ENCODE measurements around the gene SH3D21. TPM values are rescaled to one million over a fixed set of nuclear protein-coding genes. Genes with fewer than 3 reads are reported as not detected.
A peak's percentile ranks its signal among the peaks of the same experiment; 100 is the strongest.

Gene SH3D21
- total RNA-seq (2021; fragmentation: NEBNext Ultra II Directional; extraction: Animal tissue kit (Norgen Biotek cat#: 25700)) (8.6 and 9.8 TPM in 2 replicates), polyA plus RNA-seq (2011; rRNA removed) (3.4 and 5.1 TPM in 2 replicates), polyA minus RNA-seq (2011; rRNA and poly(A)+ RNA removed) (4.2 TPM in 2 replicates)
- polyA plus RNA-seq (2011; cell fraction: cytosol; rRNA removed), result 5.9 TPM
- 37.3 TPM for polyA plus RNA-seq (2011; cell fraction: nucleus; rRNA removed)
- polyA plus RNA-seq (2012, experiment 1 of 2), result 9.1 to 11.5 TPM (median 10.7 TPM) in 4 replicates
- polyA plus RNA-seq (2012, experiment 2 of 2), result 6.0 TPM
- 7.1 TPM for polyA plus RNA-seq (2013, experiment 1 of 2)
- 5.3 TPM for polyA plus RNA-seq (2013, experiment 2 of 2)
- 4.1 TPM for polyA minus RNA-seq (2011; cell fraction: cytosol; rRNA and poly(A)+ RNA removed)
- 13.3 TPM for polyA minus RNA-seq (2011; cell fraction: nucleus; rRNA and poly(A)+ RNA removed)
- long read RNA-seq, experiment 1, partial matches to known transcripts, result 0 of 1 reads
- long read RNA-seq, experiment 1, other reads (novel, unspliced or antisense), result 1 of 1 reads
- long read RNA-seq, experiment 2, partial matches to known transcripts, result 1 of 2 reads
- long read RNA-seq, experiment 2, other reads (novel, unspliced or antisense), result 1 of 2 reads

DNA sequence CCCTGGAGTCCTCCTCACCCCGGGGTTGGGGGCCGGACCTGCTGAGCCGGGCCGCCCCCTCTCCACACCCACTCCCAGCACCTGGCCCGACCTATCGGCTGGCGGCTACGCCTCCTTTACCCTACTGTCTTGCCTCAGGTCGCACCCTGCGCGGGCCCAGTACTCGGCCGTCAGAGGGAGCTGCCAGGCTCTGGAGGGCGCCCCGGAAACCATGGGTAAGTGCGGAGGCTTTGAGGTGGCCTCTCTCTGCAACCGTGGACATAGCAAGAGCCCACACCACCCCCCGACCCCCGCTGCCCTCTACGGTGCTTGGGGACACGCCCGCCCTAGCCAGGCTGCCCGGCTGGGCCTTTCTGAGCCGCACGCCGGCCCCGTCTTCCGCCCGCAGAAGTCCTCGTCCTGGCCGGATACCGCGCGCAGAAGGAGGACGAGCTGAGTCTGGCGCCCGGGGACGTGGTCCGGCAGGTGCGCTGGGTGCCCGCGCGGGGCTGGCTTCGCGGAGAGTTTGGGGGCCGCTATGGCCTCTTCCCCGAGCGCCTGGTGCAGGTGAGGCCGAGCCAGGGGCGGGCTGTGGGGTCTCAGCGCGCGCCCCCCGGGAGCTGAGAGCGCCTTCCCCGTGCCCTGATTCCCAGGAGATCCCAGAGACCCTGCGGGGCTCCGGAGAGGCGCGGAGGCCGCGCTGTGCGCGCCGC is at the start of gene SH3D21:
Gene SH3D21, plus strand, starts transcription at position 159 of the 692 bp plus-strand sequence. Its CDS starts 53 bp downstream, at position 212.
- H3K79me1 ChIP-seq (ENCODE audit: low read depth, low read length), result no peaks in the 10 kb centered on the region; the same call in 1 of the 2 replicates
- no peak within 1 kb of the TSS for H3K14ac ChIP-seq (ENCODE audit: insufficient read length)
- no peak within 1 kb of the TSS for H4K91ac ChIP-seq (replicated peaks; ENCODE audit: insufficient read length, low read length)
- FAIRE-seq (no peak), DNase-seq (ENCODE audit: low read depth in 1 of 2, low spot score in 2 of 2) (peak; percentile 65 to 84)
- H2BK12ac ChIP-seq (ENCODE audit: low read depth, low read length), result no peak within 1 kb of the TSS; the same call in 1 of the 2 replicates
- peak within 1 kb of the TSS; percentile 75 for H4K5ac ChIP-seq (ENCODE audit: insufficient read length, low read depth, low read length)
- WGBS, 2 experiments (ENCODE audit: extremely low coverage in 1 of 2, insufficient coverage in 1 of 2, insufficient read length in 1 of 2, insufficient replicate concordance in 2 of 2, low coverage in 1 of 2, low lambda C conversion rate in 2 of 2, missing lambda C conversion rate in 1 of 2), result 1% methylated on average over 50 of the region's 65 CpGs; no CpG with 5 or more reads in 1 of the 2 experiments
- no peak within 1 kb of the TSS for H2BK120ac ChIP-seq (replicated peaks; ENCODE audit: low read depth, low read length)
- H3K23ac ChIP-seq (ENCODE audit: insufficient read length), result no peak within 1 kb of the TSS
- peaks cover 0 to 10% of the 10 kb centered on the region in 2 experiments for H4K20me1 ChIP-seq (replicated peaks in 1 of 2; ENCODE audit: control insufficient read depth in 1 of 2, insufficient read depth in 2 of 2, low read length in 2 of 2)
- no peaks in the 10 kb centered on the region for H3K9me3 ChIP-seq (ENCODE audit: insufficient read depth in 2 of 2, low read depth in 1 of 2, low read length in 1 of 2)
- CTCF ChIA-PET (ENCODE audit: partially characterized antibody), result interaction anchor here (0.5 to 2.8 kb wide), 16 partner anchors 8 to 959 kb away, joined by 3 to 12 read pairs (median 4); partner anchors contain the start of gene TRAPPC3
- H2AFZ ChIP-seq (ENCODE audit: low read length), result no peak within 1 kb of the TSS
- H3K23me2 ChIP-seq (ENCODE audit: low read depth, low read length), result peaks cover 6% of the 10 kb centered on the region
- peak within 1 kb of the TSS in 3 of 4 experiments; percentile 51 to 66 (median 62); a peak in 5 of 7 replicates for H3K9ac ChIP-seq (replicated peaks in 1 of 4; ENCODE audit: extremely low read depth in 1 of 4, low read depth in 3 of 4, low read length in 3 of 4)
- H3K4me3 ChIP-seq (ENCODE audit: extremely low read depth in 1 of 4, insufficient read depth in 2 of 4, low read depth in 3 of 4, low read length in 4 of 4), result peak within 1 kb of the TSS; percentile 62 to 87 (median 72)
- H3K36me3 ChIP-seq (ENCODE audit: control insufficient read depth in 2 of 4, insufficient read depth in 4 of 4, low read length in 3 of 4), result peaks cover 11 to 28% (median 23%) of the 10 kb centered on the region in 4 experiments
- peak within 1 kb of the TSS; percentile 65 to 76 for H3K4me2 ChIP-seq (ENCODE audit: insufficient read depth in 1 of 2, low read depth in 2 of 2, low read length in 2 of 2)
- peak within 1 kb of the TSS; percentile 60; the same call in 1 of the 2 replicates for H2BK5ac ChIP-seq (ENCODE audit: low read depth, low read length)
- 0 out of 2 replicates have a peak within 1 kb of the TSS, but pooled peaks have one; percentile 1 for H3K27ac ChIP-seq (ENCODE audit: low read depth, low read length)
- no peak within 1 kb of the TSS for H2BK20ac ChIP-seq (ENCODE audit: low read length)
- no peaks in the 10 kb centered on the region for H3K79me2 ChIP-seq (ENCODE audit: control insufficient read depth in 1 of 2, insufficient read depth in 2 of 2, low read length in 2 of 2)
- peak within 1 kb of the TSS; percentile 46 for H3K56ac ChIP-seq (replicated peaks; ENCODE audit: insufficient read length, low read depth, low read length)
- peak within 1 kb of the TSS; percentile 94 for H4K8ac ChIP-seq (ENCODE audit: extremely low read depth, insufficient read depth, low read length)
- POLR2A ChIA-PET (ENCODE audit: partially characterized antibody), result interaction anchor here (0.7 to 6.8 kb wide), 26 partner anchors 9 to 157 kb away, joined by 3 to 130 read pairs (median 4); partner anchors contain the start of genes EVA1B, LSM10, MAP7D1 and THRAP3
- no peak within 1 kb of the TSS for H3K4ac ChIP-seq (replicated peaks; ENCODE audit: insufficient read length, low read depth, low read length)
- H3K18ac ChIP-seq (ENCODE audit: extremely low read depth, low read length), result peak within 1 kb of the TSS; percentile 63; the same call in 1 of the 2 replicates
- no peak within 1 kb of the TSS for H2AK5ac ChIP-seq (ENCODE audit: low read depth, low read length)
- H3K27me3 ChIP-seq (replicated peaks in 1 of 4; ENCODE audit: control insufficient read depth in 3 of 4, extremely low read depth in 1 of 4, insufficient read depth in 3 of 4, low read length in 3 of 4), result no peaks in the 10 kb centered on the region
- peaks cover 0 to 9% (median 6%) of the 10 kb centered on the region in 4 experiments; a peak in 6 of 7 replicates for H3K4me1 ChIP-seq (replicated peaks in 1 of 4; ENCODE audit: control insufficient read depth in 3 of 4, insufficient read depth in 4 of 4, low read length in 3 of 4)
- no peak within 1 kb of the TSS for H2BK15ac ChIP-seq (ENCODE audit: low read length)
- TF ChIP-seq SRF (IDR thresholded peaks at IDR 0.05; ENCODE audit: low read depth, low read length) (no peak), SP4 (IDR thresholded peaks at IDR 0.05; ENCODE audit: low read length) (no peak; the same call in 1 of the 2 replicates), TBP (IDR thresholded peaks at IDR 0.05; ENCODE audit: low read depth, low read length) (peak; percentile 74), RXRA (IDR thresholded peaks at IDR 0.05; ENCODE audit: insufficient read depth, low read depth, low read length) (no peak), SUZ12 (IDR thresholded peaks at IDR 0.05; ENCODE audit: low read length) (no peak), FOSL1 (IDR thresholded peaks at IDR 0.05; ENCODE audit: insufficient read depth, low read depth, low read length) (no peak), BACH1 (IDR thresholded peaks at IDR 0.05; ENCODE audit: low read length) (no peak), KDM1A (IDR thresholded peaks at IDR 0.05; ENCODE audit: borderline replicate concordance, low read length) (no peak)
- TF ChIP-seq, protein P1, sequence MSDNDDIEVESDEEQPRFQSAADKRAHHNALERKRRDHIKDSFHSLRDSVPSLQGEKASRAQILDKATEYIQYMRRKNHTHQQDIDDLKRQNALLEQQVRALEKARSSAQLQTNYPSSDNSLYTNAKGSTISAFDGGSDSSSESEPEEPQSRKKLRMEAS (IDR thresholded peaks at IDR 0.05), result no peak
